Esophagus muscularis mucosa (tissue), 3 donors: Measurements from ENCODE around the gene MPHOSPH6.

Experiments used
- CTCF ChIP-seq, 3 experiments: fragments of 200-600 bp in 2 of 3; fragments of 450-650 bp in 1 of 3; sonication (generic) in 2 of 3; IDR thresholded peaks; one replicate each; pipeline ENCODE4 v1.5.1; 2017 to 2019; ENCODE audit warnings: antibody characterized with exemption in 3 of 3, mild to moderate bottlenecking in 2 of 3, moderate library complexity in 1 of 3
- POLR2A ChIP-seq: fragments of 450-650 bp; IDR thresholded peaks from one replicate; pipeline ENCODE4 v1.6.1; 2017; ENCODE audit warnings: antibody characterized with exemption, moderate library complexity, mild to moderate bottlenecking, low read depth

- TF ChIP-seq CTCF (IDR thresholded peaks at IDR 0.05) = no peak
- TF ChIP-seq POLR2A = no peak
Observed at GRCh38 chr16:82135844-82136243, 34.2 kb downstream of the MPHOSPH6 start.
